Measurements from ENCODE around the gene CASP9.
A peak's percentile ranks its signal among the peaks of the same experiment; 100 is the strongest.

CASP9 gene

GRCh38 chr1:15524021-15524282, at the start of gene CASP9:
CASP9 (minus strand) TSS chr1:15524215; CDS start chr1:15524200, 15 bp downstream.
- Histone ChIP-seq H3K27me3 (ENCODE audit: insufficient read depth, low read length) (no peaks in the 10 kb centered on the region), H3K4me3 (ENCODE audit: low read length) (peak within 1 kb of the TSS; percentile 55), H2AFZ (ENCODE audit: low read depth, low read length) (peak within 1 kb of the TSS; percentile 86), H3K36me3 (ENCODE audit: insufficient read depth, low read length) (no peaks in the 10 kb centered on the region), H3K9me3 (ENCODE audit: low read length) (no peaks in the 10 kb centered on the region), H3K4me1 (ENCODE audit: insufficient read depth, low read length) (peaks cover 26% of the 10 kb centered on the region)

DNA sequence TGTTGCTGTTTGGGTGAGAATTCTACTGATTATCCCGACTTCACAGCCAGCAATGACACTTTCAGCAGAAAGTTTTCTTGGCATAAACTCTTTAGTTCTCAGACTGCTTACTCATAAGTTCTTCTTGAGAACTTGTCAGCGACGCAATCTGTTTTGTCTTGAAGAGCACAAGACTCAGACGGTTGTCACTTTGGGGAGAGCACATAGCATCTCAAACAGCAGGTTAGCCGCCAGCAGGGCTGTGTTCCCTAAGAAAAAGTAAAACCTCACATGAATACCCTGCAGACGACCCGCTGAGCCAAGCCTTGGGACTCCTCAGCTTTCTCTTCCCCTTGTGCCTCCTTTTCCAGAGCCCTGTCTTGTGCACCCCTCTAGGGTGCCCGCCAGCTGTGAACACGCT, 49.5 kb upstream of the CASP9 start:
- H3K4me3 ChIP-seq (ENCODE audit: low read length) = no peak overlapping the region
- no peaks in the 10 kb centered on the region for H3K9me3 ChIP-seq (ENCODE audit: low read length)
- no peak overlapping the region for H2AFZ ChIP-seq (ENCODE audit: low read depth, low read length)
- peaks cover 25% of the 10 kb centered on the region for H3K36me3 ChIP-seq (ENCODE audit: insufficient read depth, low read length)
- no peaks in the 10 kb centered on the region for H3K4me1 ChIP-seq (ENCODE audit: insufficient read depth, low read length)
- H3K27me3 ChIP-seq (ENCODE audit: insufficient read depth, low read length) = no peaks in the 10 kb centered on the region

DNA sequence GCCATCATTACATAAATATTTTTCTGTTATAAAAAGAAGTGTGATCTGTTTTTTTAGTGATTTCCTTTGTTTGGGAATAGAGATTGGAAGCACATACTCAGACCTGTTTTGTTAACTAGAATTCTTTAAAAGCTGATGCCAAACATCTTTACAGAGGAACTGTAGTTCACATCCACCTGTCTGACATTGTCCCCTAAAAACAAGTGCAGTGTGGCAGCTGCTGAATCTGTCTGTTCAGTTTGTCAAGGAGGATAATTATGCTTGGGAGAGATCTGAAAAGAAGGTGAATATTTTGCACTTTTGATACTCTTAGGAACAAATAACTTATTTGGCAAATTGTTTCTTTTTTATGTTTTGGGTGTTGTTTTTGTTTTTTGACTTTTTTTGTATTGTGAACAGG, 47.3 kb upstream of the CASP9 start:
- H3K9me3 ChIP-seq (ENCODE audit: low read length) = no peaks in the 10 kb centered on the region
- H3K27me3 ChIP-seq (ENCODE audit: insufficient read depth, low read length) = no peaks in the 10 kb centered on the region
- H3K36me3 ChIP-seq (ENCODE audit: insufficient read depth, low read length) = peaks cover 47% of the 10 kb centered on the region
- no peaks in the 10 kb centered on the region for H3K4me1 ChIP-seq (ENCODE audit: insufficient read depth, low read length)
- H2AFZ ChIP-seq (ENCODE audit: low read depth, low read length) = no peak overlapping the region
- H3K4me3 ChIP-seq (ENCODE audit: low read length) = no peak overlapping the region

GRCh38 chr1:15570861-15571260, 46.8 kb upstream of the CASP9 start:
- Histone ChIP-seq H3K9me3 (ENCODE audit: low read length) (no peaks in the 10 kb centered on the region), H3K36me3 (ENCODE audit: insufficient read depth, low read length) (peaks cover 51% of the 10 kb centered on the region), H2AFZ (ENCODE audit: low read depth, low read length) (no peak overlapping the region), H3K4me1 (ENCODE audit: insufficient read depth, low read length) (no peaks in the 10 kb centered on the region), H3K27me3 (ENCODE audit: insufficient read depth, low read length) (no peaks in the 10 kb centered on the region), H3K4me3 (ENCODE audit: low read length) (no peak overlapping the region)

GRCh38 chr1:15568387-15569073, 44.5 kb upstream of the CASP9 start:
- no peaks in the 10 kb centered on the region for H3K9me3 ChIP-seq (ENCODE audit: low read length)
- no peaks in the 10 kb centered on the region for H3K4me1 ChIP-seq (ENCODE audit: insufficient read depth, low read length)
- H3K36me3 ChIP-seq (ENCODE audit: insufficient read depth, low read length) = peaks cover 66% of the 10 kb centered on the region
- no peak overlapping the region for H2AFZ ChIP-seq (ENCODE audit: low read depth, low read length)
- no peaks in the 10 kb centered on the region for H3K27me3 ChIP-seq (ENCODE audit: insufficient read depth, low read length)
- H3K4me3 ChIP-seq (ENCODE audit: low read length) = no peak overlapping the region

DNA sequence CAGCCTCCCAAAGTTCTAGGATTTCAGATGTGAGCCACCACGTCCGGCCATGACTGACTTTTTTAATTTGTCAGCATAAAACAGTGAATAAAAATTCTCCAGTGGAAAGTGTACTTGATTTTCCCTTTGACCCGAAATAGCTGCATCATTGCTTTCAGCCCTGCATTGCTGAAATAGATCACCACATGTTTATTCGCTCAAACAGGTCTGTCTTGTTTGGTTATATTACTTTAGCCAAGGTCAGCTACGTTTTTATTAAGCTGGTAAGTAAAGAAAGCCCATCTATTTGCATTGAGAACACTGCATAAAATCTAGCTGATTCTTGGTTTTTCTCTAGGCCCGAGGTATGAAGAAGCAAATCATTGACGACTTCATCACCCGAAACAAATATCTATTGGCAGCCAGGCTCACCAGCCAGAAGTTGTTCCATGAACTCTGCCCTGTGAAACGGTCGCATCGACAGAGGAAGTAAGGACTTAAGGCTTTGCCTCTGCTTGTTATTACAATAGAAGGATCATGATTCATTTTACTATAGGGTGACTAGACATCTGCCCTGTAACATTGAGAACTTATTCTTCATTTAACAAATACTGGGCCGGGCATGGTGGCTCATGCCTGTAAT, 35.3 kb upstream of the CASP9 start:
- no peaks in the 10 kb centered on the region for H3K27me3 ChIP-seq (ENCODE audit: insufficient read depth, low read length)
- H3K4me1 ChIP-seq (ENCODE audit: insufficient read depth, low read length) = no peaks in the 10 kb centered on the region
- no peaks in the 10 kb centered on the region for H3K9me3 ChIP-seq (ENCODE audit: low read length)
- peaks cover 40% of the 10 kb centered on the region for H3K36me3 ChIP-seq (ENCODE audit: insufficient read depth, low read length)
- no peak overlapping the region for H3K4me3 ChIP-seq (ENCODE audit: low read length)
- H2AFZ ChIP-seq (ENCODE audit: low read depth, low read length) = no peak overlapping the region

GRCh38 chr1:15558516-15558915, 34.5 kb upstream of the CASP9 start:
- H2AFZ ChIP-seq (ENCODE audit: low read depth, low read length) = no peak overlapping the region
- H3K4me1 ChIP-seq (ENCODE audit: insufficient read depth, low read length) = no peaks in the 10 kb centered on the region
- H3K27me3 ChIP-seq (ENCODE audit: insufficient read depth, low read length) = no peaks in the 10 kb centered on the region
- H3K9me3 ChIP-seq (ENCODE audit: low read length) = no peaks in the 10 kb centered on the region
- H3K4me3 ChIP-seq (ENCODE audit: low read length) = no peak overlapping the region
- H3K36me3 ChIP-seq (ENCODE audit: insufficient read depth, low read length) = peaks cover 33% of the 10 kb centered on the region

DNA sequence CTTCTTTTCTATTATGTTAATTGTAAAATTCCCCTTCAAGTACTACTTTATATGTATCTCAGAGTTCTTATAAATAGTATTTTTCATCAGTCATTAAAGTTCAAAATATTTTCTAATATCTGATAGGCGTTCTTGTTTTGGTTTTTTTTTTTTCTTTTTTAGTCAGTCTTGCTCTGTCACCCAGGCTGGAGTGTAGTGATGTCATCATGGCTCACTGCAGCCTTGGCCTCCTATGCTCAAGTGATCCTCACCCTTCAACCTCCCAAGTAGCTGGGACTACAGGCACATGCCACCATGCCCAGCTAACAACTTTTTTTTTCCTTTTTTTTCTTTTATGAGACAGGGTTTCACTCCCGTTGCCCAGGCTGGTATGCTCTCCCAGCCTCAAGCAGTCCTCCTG, 33.6 kb upstream of the CASP9 start:
- Histone ChIP-seq H2AFZ (ENCODE audit: low read depth, low read length) (no peak overlapping the region), H3K27me3 (ENCODE audit: insufficient read depth, low read length) (no peaks in the 10 kb centered on the region), H3K36me3 (ENCODE audit: insufficient read depth, low read length) (peaks cover 30% of the 10 kb centered on the region)

GRCh38 chr1:15557008-15557407, 33.0 kb upstream of the CASP9 start:
- Histone ChIP-seq H3K4me1 (ENCODE audit: insufficient read depth, low read length) (no peaks in the 10 kb centered on the region), H3K36me3 (ENCODE audit: insufficient read depth, low read length) (peaks cover 24% of the 10 kb centered on the region), H2AFZ (ENCODE audit: low read depth, low read length) (no peak overlapping the region), H3K9me3 (ENCODE audit: low read length) (no peaks in the 10 kb centered on the region), H3K4me3 (ENCODE audit: low read length) (no peak overlapping the region), H3K27me3 (ENCODE audit: insufficient read depth, low read length) (no peaks in the 10 kb centered on the region)

More for the DNA sequence above, 33.6 kb upstream of the CASP9 start:
- no peak overlapping the region for H3K4me3 ChIP-seq (ENCODE audit: low read length)
- H3K9me3 ChIP-seq (ENCODE audit: low read length) = no peaks in the 10 kb centered on the region
- H3K4me1 ChIP-seq (ENCODE audit: insufficient read depth, low read length) = no peaks in the 10 kb centered on the region

DNA sequence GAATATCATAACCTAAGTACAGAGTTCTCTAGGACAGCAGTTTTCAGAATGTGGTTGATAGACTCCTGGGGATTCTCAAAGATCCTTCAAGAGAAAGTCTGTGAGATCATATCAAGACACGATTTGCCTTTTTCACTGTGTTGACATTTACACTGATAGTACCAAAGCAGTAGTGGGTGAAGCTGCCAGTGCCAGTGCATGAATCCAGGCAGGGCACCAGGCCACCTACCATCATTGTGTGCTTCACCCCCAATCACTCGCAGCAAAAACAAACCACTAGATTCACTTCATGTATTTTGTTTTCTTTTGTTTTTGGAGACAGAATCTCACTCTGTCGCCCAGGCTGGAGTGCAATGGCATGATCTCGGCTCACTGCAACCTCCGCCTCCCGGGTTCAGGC, 26.6 kb upstream of the CASP9 start:
- H3K36me3 ChIP-seq (ENCODE audit: insufficient read depth, low read length) = peaks cover 36% of the 10 kb centered on the region
- H3K4me1 ChIP-seq (ENCODE audit: insufficient read depth, low read length) = no peaks in the 10 kb centered on the region
- H2AFZ ChIP-seq (ENCODE audit: low read depth, low read length) = no peak overlapping the region
- H3K9me3 ChIP-seq (ENCODE audit: low read length) = no peaks in the 10 kb centered on the region
- no peak overlapping the region for H3K4me3 ChIP-seq (ENCODE audit: low read length)
- H3K27me3 ChIP-seq (ENCODE audit: insufficient read depth, low read length) = no peaks in the 10 kb centered on the region

DNA sequence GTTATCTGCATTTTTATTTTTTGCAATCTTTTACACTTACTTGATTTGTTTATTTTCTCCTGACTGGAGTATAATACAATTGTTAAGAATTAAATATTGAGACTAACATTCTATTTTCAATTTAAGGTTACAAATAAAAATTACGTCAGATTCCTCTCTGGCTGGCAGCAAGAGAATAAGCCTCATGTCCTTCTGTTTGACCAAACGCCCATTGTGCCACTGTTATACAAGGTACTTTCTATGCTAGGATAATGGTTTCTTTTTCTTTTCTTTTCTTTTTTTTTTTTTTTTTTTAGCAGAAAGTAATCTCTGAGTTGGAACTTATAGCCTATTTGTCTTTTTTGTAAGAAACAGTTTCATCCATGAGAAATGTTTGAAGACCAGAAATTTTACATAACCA, 22.6 kb upstream of the CASP9 start:
- peaks cover 72% of the 10 kb centered on the region for H3K36me3 ChIP-seq (ENCODE audit: insufficient read depth, low read length)

DNA sequence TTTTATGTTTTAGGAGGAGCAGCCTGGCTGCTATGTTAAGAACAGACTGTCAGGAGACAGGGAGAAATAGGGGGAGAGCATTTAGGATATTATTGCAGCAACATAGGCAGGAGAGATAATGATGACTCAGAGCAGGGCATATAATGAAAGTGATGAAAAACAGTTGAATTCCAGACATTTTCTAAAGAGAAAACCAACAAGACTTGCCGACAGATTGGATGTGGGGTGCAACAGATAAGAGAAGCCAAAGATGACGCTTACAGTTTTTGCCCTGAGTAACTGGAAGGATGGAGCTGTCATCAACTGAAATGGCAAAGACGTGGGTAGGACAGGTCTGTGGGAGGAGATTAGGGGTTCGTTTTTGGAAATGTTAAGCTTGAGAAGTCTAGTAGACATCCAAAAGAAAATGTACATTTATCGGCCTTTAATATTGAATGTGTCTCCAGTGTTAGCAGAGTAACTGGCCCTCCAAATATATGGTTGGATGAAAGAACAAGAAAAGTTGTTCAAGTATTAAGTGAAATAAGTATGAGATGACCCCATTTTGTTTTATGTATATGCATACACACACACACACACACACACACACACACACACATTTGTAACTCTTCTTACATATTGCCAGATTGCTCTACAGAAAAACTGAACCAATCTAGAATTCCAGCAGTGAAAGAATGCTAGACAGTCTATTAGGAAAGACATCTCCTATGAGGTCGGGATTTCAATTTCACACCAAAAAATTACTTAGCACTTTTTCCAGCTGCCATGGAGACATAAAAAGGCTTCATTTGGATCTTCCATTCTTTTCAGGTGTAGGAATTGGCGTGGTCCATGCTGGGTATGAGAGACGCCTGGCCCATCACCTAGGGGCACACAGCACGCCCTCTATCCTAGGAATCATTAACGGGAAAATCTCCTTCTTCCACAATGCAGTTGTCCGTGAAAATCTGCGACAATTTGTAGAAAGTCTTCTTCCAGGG, 19.9 kb upstream of the CASP9 start:
- Histone ChIP-seq H3K9me3 (ENCODE audit: low read length) (no peaks in the 10 kb centered on the region), H3K4me1 (ENCODE audit: insufficient read depth, low read length) (no peaks in the 10 kb centered on the region), H3K27me3 (ENCODE audit: insufficient read depth, low read length) (no peaks in the 10 kb centered on the region), H3K4me3 (ENCODE audit: low read length) (no peak overlapping the region), H3K36me3 (ENCODE audit: insufficient read depth, low read length) (peaks cover 77% of the 10 kb centered on the region), H2AFZ (ENCODE audit: low read depth, low read length) (no peak overlapping the region)

More for the DNA sequence above, 22.6 kb upstream of the CASP9 start:
- Histone ChIP-seq H3K9me3 (ENCODE audit: low read length) (no peaks in the 10 kb centered on the region), H3K4me1 (ENCODE audit: insufficient read depth, low read length) (no peaks in the 10 kb centered on the region), H3K4me3 (ENCODE audit: low read length) (no peak overlapping the region), H3K27me3 (ENCODE audit: insufficient read depth, low read length) (no peaks in the 10 kb centered on the region), H2AFZ (ENCODE audit: low read depth, low read length) (no peak overlapping the region)

GRCh38 chr1:15543251-15543588, 19.2 kb upstream of the CASP9 start:
- H3K27me3 ChIP-seq (ENCODE audit: insufficient read depth, low read length) = no peaks in the 10 kb centered on the region
- H2AFZ ChIP-seq (ENCODE audit: low read depth, low read length) = no peak overlapping the region
- no peaks in the 10 kb centered on the region for H3K4me1 ChIP-seq (ENCODE audit: insufficient read depth, low read length)
- H3K36me3 ChIP-seq (ENCODE audit: insufficient read depth, low read length) = peaks cover 79% of the 10 kb centered on the region
- no peaks in the 10 kb centered on the region for H3K9me3 ChIP-seq (ENCODE audit: low read length)
- no peak overlapping the region for H3K4me3 ChIP-seq (ENCODE audit: low read length)
